Astrocyte of the spinal cord (primary cell): ENCODE results near the gene BTBD16.

ENCODE experiments used
- DNase-seq: peaks from one replicate; pipeline ENCODE4 v3.0.0; 2011; ENCODE audit warnings: low read depth, low spot score
- H3K4me3 ChIP-seq: 2 replicates; pipeline ENCODE4 v1.5.1; 2011; ENCODE audit warnings: low read depth, mild to moderate bottlenecking, low read length, moderate library complexity
- in situ Hi-C: cut with HindIII; loops from 2 replicates; pipeline ENCODE4 v1.10.0; 2017; ENCODE audit warnings: low sequenced_read_pairs
- TF ChIP-seq, protein P1 (sequence below): IDR thresholded peaks from 2 replicates; pipeline ENCODE4 v1.5.1; 2012; ENCODE audit warnings: low read depth, mild to moderate bottlenecking, low read length, inconsistent platforms

The BTBD16 gene

DNA sequence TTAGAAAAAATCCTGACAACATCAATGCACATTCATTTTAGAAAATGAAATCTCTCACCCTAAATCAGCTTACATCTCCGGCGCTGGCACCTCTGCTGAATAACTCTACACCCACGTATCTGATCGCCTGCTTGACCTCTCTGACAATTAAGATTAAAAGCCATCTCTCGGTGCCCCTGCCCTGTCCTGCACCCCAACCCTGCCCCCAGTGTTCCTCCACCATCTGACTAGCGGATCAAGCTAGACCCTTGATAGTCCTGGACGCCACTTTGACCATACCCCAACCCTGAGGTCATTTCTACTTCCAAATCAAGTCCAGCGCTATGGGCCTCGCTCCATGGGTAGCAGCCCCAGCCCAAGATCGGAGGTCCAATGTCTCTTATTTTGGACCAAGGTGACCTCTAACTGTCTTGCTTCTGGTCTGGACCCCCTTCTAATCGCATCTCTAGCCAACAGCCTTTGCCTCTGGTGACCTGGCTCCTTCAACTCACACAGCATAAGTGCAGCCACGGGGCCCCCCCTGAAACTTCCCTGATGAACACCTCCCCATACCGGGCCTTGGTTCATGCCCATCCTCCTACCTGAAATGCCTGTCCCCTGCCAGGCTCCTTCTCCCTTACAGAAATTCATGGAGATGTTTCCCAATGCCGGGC is 28.5 kb downstream of the BTBD16 start:
- TF ChIP-seq, protein P1, sequence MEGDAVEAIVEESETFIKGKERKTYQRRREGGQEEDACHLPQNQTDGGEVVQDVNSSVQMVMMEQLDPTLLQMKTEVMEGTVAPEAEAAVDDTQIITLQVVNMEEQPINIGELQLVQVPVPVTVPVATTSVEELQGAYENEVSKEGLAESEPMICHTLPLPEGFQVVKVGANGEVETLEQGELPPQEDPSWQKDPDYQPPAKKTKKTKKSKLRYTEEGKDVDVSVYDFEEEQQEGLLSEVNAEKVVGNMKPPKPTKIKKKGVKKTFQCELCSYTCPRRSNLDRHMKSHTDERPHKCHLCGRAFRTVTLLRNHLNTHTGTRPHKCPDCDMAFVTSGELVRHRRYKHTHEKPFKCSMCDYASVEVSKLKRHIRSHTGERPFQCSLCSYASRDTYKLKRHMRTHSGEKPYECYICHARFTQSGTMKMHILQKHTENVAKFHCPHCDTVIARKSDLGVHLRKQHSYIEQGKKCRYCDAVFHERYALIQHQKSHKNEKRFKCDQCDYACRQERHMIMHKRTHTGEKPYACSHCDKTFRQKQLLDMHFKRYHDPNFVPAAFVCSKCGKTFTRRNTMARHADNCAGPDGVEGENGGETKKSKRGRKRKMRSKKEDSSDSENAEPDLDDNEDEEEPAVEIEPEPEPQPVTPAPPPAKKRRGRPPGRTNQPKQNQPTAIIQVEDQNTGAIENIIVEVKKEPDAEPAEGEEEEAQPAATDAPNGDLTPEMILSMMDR, result no peak
- H3K4me3 ChIP-seq, result no peak overlapping the region
- in situ Hi-C loops, result no loop called here
- DNase-seq, result no peak

DNA sequence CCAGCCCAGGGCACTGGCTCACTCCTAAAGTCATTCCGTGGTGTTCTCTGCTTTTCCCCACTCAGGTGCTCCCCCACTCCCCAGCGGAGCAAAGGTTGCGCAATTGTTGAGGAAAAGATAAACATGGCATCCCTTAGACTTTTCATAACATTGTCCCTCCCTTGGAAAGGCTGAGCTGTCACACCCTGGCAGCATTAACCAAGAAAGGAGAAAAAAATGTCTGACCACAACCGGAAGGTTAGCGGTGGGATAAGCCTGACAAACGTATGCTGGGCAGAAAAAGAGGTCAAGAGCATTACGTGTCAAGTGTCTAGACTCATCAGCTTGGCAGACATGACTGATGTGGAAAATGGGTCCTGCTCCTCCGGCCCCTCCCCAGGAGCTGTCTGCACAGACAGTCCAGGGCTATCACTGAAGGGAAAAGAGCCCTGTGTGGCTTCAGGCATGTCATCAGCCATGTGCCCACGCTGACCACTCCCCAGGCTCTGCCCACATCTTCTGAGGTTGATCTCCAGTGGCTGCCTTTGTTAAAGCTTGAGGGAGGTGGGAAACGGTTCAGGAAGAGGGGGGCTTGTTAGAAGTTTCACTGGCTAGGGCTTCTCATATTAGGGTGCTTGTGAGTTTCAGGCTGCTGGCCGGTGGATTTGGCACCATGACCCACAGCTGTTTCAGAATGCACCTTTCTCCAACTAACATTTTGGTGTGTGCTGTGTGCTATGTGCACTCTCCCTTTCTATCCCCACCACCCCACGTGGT is 30.1 kb downstream of the BTBD16 start:
- H3K4me3 ChIP-seq, result no peak overlapping the region
- TF ChIP-seq, protein P1, result no peak
- peak; percentile 81 for DNase-seq
- in situ Hi-C loops, result no loop called here

DNA sequence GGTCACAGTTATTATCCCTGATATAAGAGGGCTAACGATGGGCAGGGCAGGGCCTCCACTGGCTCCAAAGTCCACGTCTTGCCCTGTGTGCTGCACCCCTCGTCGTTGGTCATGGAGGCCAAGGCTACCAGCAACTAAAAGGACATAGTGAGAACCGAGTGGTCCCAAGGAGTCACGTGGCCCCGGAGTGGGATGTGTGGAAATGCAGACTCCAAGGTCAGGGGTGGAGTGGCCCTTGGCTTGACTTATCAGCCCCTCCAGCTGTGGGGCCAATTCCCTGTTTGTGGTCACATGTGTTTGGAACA is 30.7 kb downstream of the BTBD16 start:
- H3K4me3 ChIP-seq, result no peak overlapping the region
- TF ChIP-seq, protein P1, result no peak
- in situ Hi-C loops, result no loop called here
- DNase-seq, result no peak

DNA sequence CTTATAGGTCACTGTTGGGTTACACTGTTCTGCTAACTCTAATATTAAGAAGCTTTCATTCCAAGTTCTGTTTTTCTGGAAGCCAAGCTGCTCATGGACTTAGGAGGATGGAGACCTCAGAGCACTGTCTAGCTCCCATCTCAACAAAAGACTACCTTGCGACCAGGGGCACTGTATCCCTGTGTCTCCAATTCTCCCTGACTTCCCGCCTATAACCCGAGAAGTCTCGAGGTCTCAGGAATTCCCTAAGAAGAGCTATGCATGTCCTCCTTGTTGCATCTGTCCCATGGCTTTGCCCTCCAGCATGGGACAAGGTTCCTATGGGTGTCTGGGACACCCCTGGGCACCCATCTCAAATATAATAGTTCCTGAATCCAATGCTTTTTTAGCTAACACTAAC is 31.2 kb downstream of the BTBD16 start:
- in situ Hi-C loops, result no loop called here
- TF ChIP-seq, protein P1, result no peak

DNA sequence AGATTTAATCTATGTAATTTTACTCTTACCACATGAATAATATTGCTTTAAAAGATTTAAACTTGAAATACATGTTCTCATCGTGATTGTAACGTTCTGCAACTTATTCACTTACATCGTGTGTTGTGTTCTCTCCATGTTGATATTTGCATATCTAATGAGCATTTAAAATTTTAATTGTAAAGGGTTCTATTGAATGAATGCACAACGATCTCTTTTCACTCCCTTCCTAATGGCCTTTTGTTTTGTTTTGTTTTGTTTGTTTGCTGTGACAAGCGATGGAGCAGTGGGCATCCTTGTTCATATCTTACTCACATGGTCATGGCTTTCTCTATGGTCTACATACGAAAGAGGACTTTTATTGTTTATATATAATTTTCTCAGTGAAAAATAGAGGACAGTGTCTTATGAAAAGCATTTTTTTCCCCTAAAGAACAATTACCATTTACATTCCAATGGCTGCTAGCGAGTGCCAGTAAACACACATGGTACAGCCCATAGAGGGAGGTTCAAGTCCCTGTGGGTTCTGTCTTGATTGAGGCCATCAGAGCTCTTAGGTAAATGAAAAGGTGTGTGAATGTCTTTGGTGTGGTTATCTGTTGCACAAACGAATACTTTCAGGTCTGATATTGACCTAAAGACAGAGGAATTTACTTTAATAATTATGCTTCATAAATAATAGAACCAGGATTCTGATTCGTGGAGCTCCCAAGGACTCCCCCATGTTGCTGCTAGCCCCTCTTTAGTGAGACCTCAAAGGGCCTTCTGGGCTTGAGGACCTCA is 32.4 kb downstream of the BTBD16 start:
- no peak for DNase-seq
- TF ChIP-seq, protein P1, result no peak
- no peak overlapping the region for H3K4me3 ChIP-seq
- in situ Hi-C loops, result no loop called here

More for the DNA sequence above, 31.2 kb downstream of the BTBD16 start:
- no peak for DNase-seq
- H3K4me3 ChIP-seq, result no peak overlapping the region

DNA sequence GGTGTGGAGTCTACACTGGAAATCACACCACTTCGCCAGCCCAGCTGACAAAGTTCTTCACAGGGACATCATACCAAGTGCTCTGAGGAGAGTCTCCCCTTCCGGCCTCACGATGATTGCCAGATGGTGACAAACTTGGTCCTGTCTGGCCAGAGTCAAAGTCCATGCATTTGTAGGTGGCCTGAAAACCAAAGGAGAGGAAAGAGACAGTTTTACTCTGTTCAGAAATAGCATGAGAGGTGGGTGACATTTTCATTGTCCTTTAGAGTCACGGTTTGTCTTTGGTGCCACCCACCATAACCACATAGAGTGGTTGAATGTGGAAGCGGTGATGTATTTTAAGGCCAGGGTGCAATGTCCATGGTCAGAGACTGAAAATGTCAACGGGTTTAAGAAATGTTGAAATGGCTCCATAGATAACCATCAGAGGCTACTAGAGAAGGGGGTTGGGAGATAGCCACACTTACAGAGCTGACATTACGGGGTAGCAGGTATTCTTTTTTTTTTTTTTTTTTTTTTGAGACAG is 33.0 kb downstream of the BTBD16 start:
- TF ChIP-seq, protein P1, result no peak
- H3K4me3 ChIP-seq, result no peak overlapping the region
- in situ Hi-C loops, result no loop called here
- DNase-seq, result no peak
